Lower leg skin (tissue), 4 donors: ENCODE measurements around the gene LTF. TPM values are rescaled to one million over a fixed set of nuclear protein-coding genes. Genes with fewer than 3 reads are reported as not detected.

Source experiments
- DNase-seq, 2 donors: peaks; one replicate each; pipeline ENCODE4 v3.0.0-alpha.2; 2019; ENCODE audit warnings: low spot score in 2 of 2
- H3K4me3 ChIP-seq: fragments of 200-600 bp; sonication (generic); 2 replicates; pipeline ENCODE4 v1.5.1; 2017; ENCODE audit warnings: mild to moderate bottlenecking, low read depth; ENCODE audit not compliant: poor library complexity, severe bottlenecking
- CTCF ChIP-seq, 3 donors: fragments of 450-650 bp; IDR thresholded peaks; one replicate each; pipeline ENCODE4 v1.5.1; 2016; ENCODE audit warnings: antibody characterized with exemption in 3 of 3, mild to moderate bottlenecking in 3 of 3, moderate library complexity in 2 of 3
- POLR2A ChIP-seq, 2 donors: fragments of 450-650 bp; IDR thresholded peaks; one replicate each; pipeline ENCODE4 v1.6.1; 2016 to 2017; ENCODE audit warnings: antibody characterized with exemption in 2 of 2, mild to moderate bottlenecking in 1 of 2, moderate library complexity in 1 of 2
- WGBS, 2 donors: methylation state at CpG; one replicate each; pipeline ENCODE4 v1.1.5; 2018; 5-methylcytosine and 5-hydroxymethylcytosine counted together
- intact Hi-C: fragments of 100-400 bp; cut with DNase I; formaldehyde crosslinking; loops from one replicate; pipeline ENCODE4 v1.15.0; 2023; ENCODE audit warnings: low total_unique reads
- total RNA-seq, 4 donors: library from RNA; depleted of rRNA; stranded (reverse); fragments of >200 nt; gene quantifications; one replicate each; pipeline ENCODE4 v1.1.0, GENCODE V29; 2016

Gene LTF
- total RNA-seq, 4 donors from 2014 or later = 0.91 to 3.9 (median 2.5) TPM

GRCh38 chr3:46505953-46506352 lies 41.2 kb upstream of the LTF start:
- intact Hi-C loops = no loop called here

GRCh38 chr3:46504789-46505188 lies 40.1 kb upstream of the LTF start:
- H3K4me3 ChIP-seq = no peak overlapping the region
- no peak for TF ChIP-seq POLR2A (IDR thresholded peaks at IDR 0.05)
- TF ChIP-seq CTCF (IDR thresholded peaks at IDR 0.05) = no peak
- peak in 1 of 2 donors; percentile 29 for DNase-seq
- intact Hi-C loops = no loop called here
- WGBS, 2 donors = 51 to 53% methylated on average over 5 of the region's 5 CpGs

More at GRCh38 chr3:46505953-46506352, 41.2 kb upstream of the LTF start:
- no peak overlapping the region for H3K4me3 ChIP-seq
- WGBS, 2 donors = 90 to 96% methylated on average over 10 of the region's 10 CpGs
- TF ChIP-seq POLR2A (IDR thresholded peaks at IDR 0.05) (no peak), CTCF (IDR thresholded peaks at IDR 0.05) (no peak)
- DNase-seq = peak in 1 of 2 donors; percentile 46

- H3K4me3 ChIP-seq = no peak overlapping the region
- peak in 1 of 2 donors; percentile 56 for DNase-seq
- intact Hi-C loops = no loop called here
- TF ChIP-seq POLR2A (IDR thresholded peaks at IDR 0.05) = no peak
- TF ChIP-seq CTCF (IDR thresholded peaks at IDR 0.05) = no peak
- 70 to 77% methylated on average over 7 of the region's 7 CpGs for WGBS, 2 donors
These were observed 38.6 kb upstream of the LTF start for GRCh38 chr3:46503200-46503874.

GRCh38 chr3:46501702-46502101 lies 37.0 kb upstream of the LTF start:
- peak in 1 of 2 donors; percentile 29 for DNase-seq
- 74 to 84% methylated on average over 4 of the region's 4 CpGs for WGBS, 2 donors

GRCh38 chr3:46500656-46501635 lies 36.2 kb upstream of the LTF start:
- TF ChIP-seq CTCF (IDR thresholded peaks at IDR 0.05) (no peak), POLR2A (IDR thresholded peaks at IDR 0.05) (no peak)
- intact Hi-C loops = no loop called here
- 69 to 79% methylated on average over 5 of the region's 5 CpGs for WGBS, 2 donors
- peak in 1 of 2 donors; percentile 13 for DNase-seq
- H3K4me3 ChIP-seq = no peak overlapping the region

More at GRCh38 chr3:46501702-46502101, 37.0 kb upstream of the LTF start:
- intact Hi-C loops = no loop called here
- no peak overlapping the region for H3K4me3 ChIP-seq
- TF ChIP-seq POLR2A (IDR thresholded peaks at IDR 0.05) (no peak), CTCF (IDR thresholded peaks at IDR 0.05) (no peak)
